ENCODE data around the gene C17orf50. TPM values are rescaled to one million over a fixed set of nuclear protein-coding genes. Genes with fewer than 3 reads are reported as not detected.

Gene C17orf50
- 1.0 TPM in 1 of 2 replicates, not detected in the other for total RNA-seq

- TF ChIP-seq, protein P1, sequence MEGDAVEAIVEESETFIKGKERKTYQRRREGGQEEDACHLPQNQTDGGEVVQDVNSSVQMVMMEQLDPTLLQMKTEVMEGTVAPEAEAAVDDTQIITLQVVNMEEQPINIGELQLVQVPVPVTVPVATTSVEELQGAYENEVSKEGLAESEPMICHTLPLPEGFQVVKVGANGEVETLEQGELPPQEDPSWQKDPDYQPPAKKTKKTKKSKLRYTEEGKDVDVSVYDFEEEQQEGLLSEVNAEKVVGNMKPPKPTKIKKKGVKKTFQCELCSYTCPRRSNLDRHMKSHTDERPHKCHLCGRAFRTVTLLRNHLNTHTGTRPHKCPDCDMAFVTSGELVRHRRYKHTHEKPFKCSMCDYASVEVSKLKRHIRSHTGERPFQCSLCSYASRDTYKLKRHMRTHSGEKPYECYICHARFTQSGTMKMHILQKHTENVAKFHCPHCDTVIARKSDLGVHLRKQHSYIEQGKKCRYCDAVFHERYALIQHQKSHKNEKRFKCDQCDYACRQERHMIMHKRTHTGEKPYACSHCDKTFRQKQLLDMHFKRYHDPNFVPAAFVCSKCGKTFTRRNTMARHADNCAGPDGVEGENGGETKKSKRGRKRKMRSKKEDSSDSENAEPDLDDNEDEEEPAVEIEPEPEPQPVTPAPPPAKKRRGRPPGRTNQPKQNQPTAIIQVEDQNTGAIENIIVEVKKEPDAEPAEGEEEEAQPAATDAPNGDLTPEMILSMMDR (conservative IDR thresholded peaks at IDR 0.05; ENCODE audit: low read depth, low read length), result no peak
- DNase-seq (ENCODE audit: low read depth), result no peak
- no peak within 1 kb of the TSS for H3K4me3 ChIP-seq (ENCODE audit: low read depth, low read length)
Measured at GRCh38 chr17:35760587-35760986, at the start of gene C17orf50. TSS of gene C17orf50 (plus strand) at chr17:35760887. CDS start at chr17:35760942, 55 bp downstream.

DNA sequence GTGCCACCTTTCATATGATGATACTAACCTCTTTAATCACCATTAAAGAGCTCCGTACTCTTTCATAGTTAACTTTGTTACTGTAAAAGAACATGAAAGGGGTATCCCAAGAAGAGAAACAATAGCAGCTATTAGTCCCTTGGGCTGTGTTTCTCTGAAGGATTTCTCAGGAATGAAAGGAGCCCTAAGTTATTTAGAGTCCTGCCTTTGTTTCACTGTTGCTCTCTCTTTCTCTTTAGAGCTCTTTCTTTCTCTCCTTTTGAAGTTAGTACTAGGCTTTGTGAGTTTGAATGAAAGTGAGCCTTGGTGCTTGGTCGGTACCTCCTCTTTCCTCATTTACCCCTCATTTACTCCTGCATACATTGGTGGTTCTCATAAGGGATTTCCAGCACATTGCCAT lies 49.7 kb upstream of the C17orf50 start:
- H3K4me3 ChIP-seq (ENCODE audit: low read depth, low read length), result no peak overlapping the region
- no peak for DNase-seq (ENCODE audit: low read depth)
- TF ChIP-seq, protein P1 (conservative IDR thresholded peaks at IDR 0.05; ENCODE audit: low read depth, low read length), result no peak

DNA sequence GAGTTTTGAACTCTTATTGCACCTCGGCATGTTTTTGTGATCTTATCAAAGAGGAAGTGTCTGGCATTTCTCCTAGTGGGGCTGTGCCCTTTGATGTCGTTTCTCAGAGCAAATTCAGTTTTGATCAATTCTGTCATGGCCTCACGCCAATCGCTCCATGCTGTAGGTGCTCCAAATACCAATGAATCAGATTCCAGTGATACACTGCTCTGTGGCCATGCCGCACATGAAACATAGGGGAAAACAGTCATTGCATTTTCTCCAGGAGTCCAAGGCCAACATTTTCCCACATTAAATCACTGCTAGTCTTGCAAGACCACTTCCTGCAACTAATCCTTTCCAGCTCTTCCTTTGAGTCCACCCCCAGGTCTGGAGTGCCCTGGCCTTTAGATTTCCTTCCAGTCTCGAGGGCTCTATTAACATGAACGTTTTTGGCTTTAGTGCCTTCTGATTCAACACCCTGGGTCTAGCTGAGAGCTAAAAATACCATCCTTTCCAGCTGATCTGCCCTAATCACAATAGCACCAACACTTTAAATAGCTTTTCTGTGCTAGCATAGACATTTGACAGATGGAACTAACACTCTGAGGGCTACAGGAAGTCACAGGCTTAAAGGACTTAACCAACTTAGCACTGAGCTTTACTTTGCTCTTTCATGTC lies 47.5 kb upstream of the C17orf50 start:
- H3K4me3 ChIP-seq (ENCODE audit: low read depth, low read length), result no peak overlapping the region
- DNase-seq (ENCODE audit: low read depth), result no peak
- TF ChIP-seq, protein P1 (conservative IDR thresholded peaks at IDR 0.05; ENCODE audit: low read depth, low read length), result no peak

DNA sequence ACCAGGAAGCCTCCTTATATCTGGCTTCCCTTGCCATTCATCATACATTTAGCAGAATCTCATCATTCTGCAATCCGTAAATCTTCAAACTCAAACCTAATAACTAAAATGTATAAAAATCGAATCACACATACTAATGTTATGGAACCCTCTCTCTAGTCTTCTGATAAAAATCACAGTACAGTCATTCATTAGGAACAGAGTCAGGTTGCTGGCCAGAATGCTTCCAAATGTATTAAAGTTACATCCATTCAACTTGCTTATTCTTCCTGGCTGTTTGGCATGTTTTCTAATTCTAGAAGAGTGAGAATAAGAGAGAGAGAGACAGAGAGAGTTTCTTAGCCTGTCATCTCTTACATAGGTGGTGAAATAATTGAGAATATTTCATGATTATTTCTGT lies 45.7 kb upstream of the C17orf50 start:
- H3K4me3 ChIP-seq (ENCODE audit: low read depth, low read length), result no peak overlapping the region
- TF ChIP-seq, protein P1 (conservative IDR thresholded peaks at IDR 0.05; ENCODE audit: low read depth, low read length), result no peak
- no peak for DNase-seq (ENCODE audit: low read depth)

- H3K4me3 ChIP-seq (ENCODE audit: low read depth, low read length), result no peak overlapping the region
- no peak for DNase-seq (ENCODE audit: low read depth)
- TF ChIP-seq, protein P1 (conservative IDR thresholded peaks at IDR 0.05; ENCODE audit: low read depth, low read length), result no peak
Measured at GRCh38 chr17:35715416-35715815, 45.3 kb upstream of the C17orf50 start.

- TF ChIP-seq, protein P1 (conservative IDR thresholded peaks at IDR 0.05; ENCODE audit: low read depth, low read length), result no peak
- H3K4me3 ChIP-seq (ENCODE audit: low read depth, low read length), result no peak overlapping the region
- no peak for DNase-seq (ENCODE audit: low read depth)
Measured at GRCh38 chr17:35716173-35716572, 44.5 kb upstream of the C17orf50 start.

GRCh38 chr17:35716897-35717465 lies 43.7 kb upstream of the C17orf50 start:
- DNase-seq (ENCODE audit: low read depth), result no peak
- TF ChIP-seq, protein P1 (conservative IDR thresholded peaks at IDR 0.05; ENCODE audit: low read depth, low read length), result no peak
- H3K4me3 ChIP-seq (ENCODE audit: low read depth, low read length), result no peak overlapping the region
